Stomach (tissue), 4 donors: ENCODE results near the gene EPB41L1.

ENCODE experiments used
- CTCF ChIP-seq, 7 experiments: fragments of 450-650 bp in 4 of 7; fragments of 200-600 bp in 3 of 7; sonication (generic) in 3 of 7; IDR thresholded peaks; one replicate each; pipeline ENCODE4 v1.5.1; 2016 to 2019; ENCODE audit warnings: antibody characterized with exemption in 7 of 7, control low read depth in 2 of 7, mild to moderate bottlenecking in 1 of 7
- POLR2A ChIP-seq, 4 donors: fragments of 450-650 bp; IDR thresholded peaks; one replicate each; pipeline ENCODE4 v1.6.1; 2016; ENCODE audit warnings: antibody characterized with exemption in 4 of 4, control low read depth in 2 of 4, mild to moderate bottlenecking in 1 of 4, moderate library complexity in 1 of 4

- no peak for TF ChIP-seq CTCF (IDR thresholded peaks at IDR 0.05)
- no peak for TF ChIP-seq POLR2A (IDR thresholded peaks at IDR 0.05)
Measured at GRCh38 chr20:36259177-36260061, 104.9 kb downstream of the EPB41L1 start.
